Liver (tissue), 9 donors: Measurements from ENCODE around the gene UNC5A. TPM values are rescaled to one million over a fixed set of nuclear protein-coding genes. Genes with fewer than 3 reads are reported as not detected.

Experiments used
- DNase-seq: peaks from one replicate; pipeline ENCODE4 v3.0.0-alpha.2; 2017; ENCODE audit warnings: low spot score
- H3K27ac ChIP-seq, 2 donors: one replicate each; pipeline ENCODE4 v1.7.0; 2013; ENCODE audit warnings: inconsistent platforms in 2 of 2, low read length in 2 of 2, control low read depth in 1 of 2, low read depth in 1 of 2, mild to moderate bottlenecking in 1 of 2
- H3K27me3 ChIP-seq, 4 donors: one replicate each; pipeline versions ENCODE4 v1.6.1 to v1.7.0; 2013; ENCODE audit warnings: low read length in 3 of 4, inconsistent platforms in 1 of 4, mild to moderate bottlenecking in 1 of 4, moderate library complexity in 1 of 4; ENCODE audit not compliant: control insufficient read depth in 4 of 4, insufficient read depth in 4 of 4
- H3K36me3 ChIP-seq, 4 donors: one replicate each; pipeline versions ENCODE4 v1.6.1 to v1.7.0; 2013; ENCODE audit warnings: low read length in 3 of 4, mild to moderate bottlenecking in 3 of 4, low read depth in 1 of 4, moderate library complexity in 1 of 4; ENCODE audit not compliant: control insufficient read depth in 4 of 4, insufficient read depth in 3 of 4
- H3K4me1 ChIP-seq, 4 donors: one replicate each; pipeline versions ENCODE4 v1.6.1 to v1.7.0; 2013; ENCODE audit warnings: low read length in 3 of 4, mild to moderate bottlenecking in 3 of 4, moderate library complexity in 1 of 4; ENCODE audit not compliant: control insufficient read depth in 4 of 4, insufficient read depth in 4 of 4
- H3K4me3 ChIP-seq, 3 donors: one replicate each; pipeline versions ENCODE4 v1.6.1 to v1.7.0; 2013; ENCODE audit warnings: low read length in 3 of 3, control low read depth in 1 of 3, low read depth in 1 of 3, mild to moderate bottlenecking in 1 of 3
- H3K9ac ChIP-seq, 2 donors: one replicate each; pipeline ENCODE4 v1.7.0; 2013; ENCODE audit warnings: low read length in 2 of 2, mild to moderate bottlenecking in 2 of 2, moderate library complexity in 2 of 2, control low read depth in 1 of 2, low read depth in 1 of 2
- H3K9me3 ChIP-seq, 4 donors: one replicate each; pipeline versions ENCODE4 v1.6.1 to v1.7.0; 2013; ENCODE audit warnings: low read length in 3 of 4; ENCODE audit not compliant: control insufficient read depth in 4 of 4
- EGR1 ChIP-seq, 2 donors: IDR thresholded peaks; 2 replicates each; pipeline ENCODE4 v1.6.1; 2016 to 2018; ENCODE audit warnings: antibody characterized with exemption in 2 of 2, low read depth in 2 of 2
- FOXA1 ChIP-seq: IDR thresholded peaks from 2 replicates; pipeline ENCODE4 v1.6.1; 2016; ENCODE audit warnings: antibody characterized with exemption
- FOXA2 ChIP-seq: IDR thresholded peaks from 2 replicates; pipeline ENCODE4 v1.6.1; 2016; ENCODE audit warnings: antibody characterized with exemption
- GABPA ChIP-seq, 2 donors: IDR thresholded peaks in 1 of 2; conservative IDR thresholded peaks in 1 of 2; 2 replicates each; pipeline ENCODE4 v1.6.1; 2016; ENCODE audit warnings: antibody characterized with exemption in 2 of 2, mild to moderate bottlenecking in 1 of 2, moderate library complexity in 1 of 2
- HNF4A ChIP-seq, 2 donors: conservative IDR thresholded peaks; 2 replicates each; pipeline ENCODE4 v1.6.1; 2016; ENCODE audit warnings: antibody characterized with exemption in 2 of 2, mild to moderate bottlenecking in 2 of 2
- HNF4G ChIP-seq: IDR thresholded peaks from 2 replicates; pipeline ENCODE4 v1.6.1; 2016; ENCODE audit warnings: antibody characterized with exemption
- JUND ChIP-seq, 2 donors: IDR thresholded peaks; 2 replicates each; pipeline ENCODE4 v1.6.1; 2016; ENCODE audit warnings: antibody characterized with exemption in 2 of 2
- NR2F2 ChIP-seq: IDR thresholded peaks from 2 replicates; pipeline ENCODE4 v1.6.1; 2016; ENCODE audit warnings: antibody characterized with exemption
- RAD21 ChIP-seq, 2 donors: IDR thresholded peaks; 2 replicates each; pipeline ENCODE4 v1.6.1; 2016; ENCODE audit warnings: antibody characterized with exemption in 2 of 2, mild to moderate bottlenecking in 2 of 2
- RXRA ChIP-seq, 2 donors: IDR thresholded peaks; 2 replicates each; pipeline ENCODE4 v1.6.1; 2017 to 2018; ENCODE audit warnings: antibody characterized with exemption in 2 of 2, mild to moderate bottlenecking in 1 of 2
- SP1 ChIP-seq: IDR thresholded peaks from 2 replicates; pipeline ENCODE4 v1.6.1; 2018; ENCODE audit warnings: antibody characterized with exemption, mild to moderate bottlenecking
- TAF1 ChIP-seq: conservative IDR thresholded peaks from 2 replicates; pipeline ENCODE4 v1.6.1; 2016; ENCODE audit warnings: antibody characterized with exemption, mild to moderate bottlenecking
- YY1 ChIP-seq: IDR thresholded peaks from 2 replicates; pipeline ENCODE4 v1.6.1; 2016; ENCODE audit warnings: antibody characterized with exemption, mild to moderate bottlenecking
- WGBS: extraction: QIAGEN DNeasy Blood & Tissue Kit; methylation state at CpG from one replicate; pipeline ENCODE4 v1.1.7; 2013; 5-methylcytosine and 5-hydroxymethylcytosine counted together
- polyA plus RNA-seq, 2 donors: library from polyadenylated mRNA; stranded (reverse) in 1 of 2; unstranded in 1 of 2; fragments of 200-250 nt in 1 of 2; fragments of >200 nt in 1 of 2; fragmentation: Nextera tagmentation in 1 of 2; extraction: Ambion mirVana in 1 of 2; gene quantifications; one replicate each; pipeline versions ENCODE4 v1.2.1 to v1.2.3, GENCODE V29; 2013 to 2015
- total RNA-seq, 2 donors: library from RNA; depleted of rRNA; stranded (reverse); fragments of >200 nt; gene quantifications; one replicate each; pipeline ENCODE4 v1.2.3, GENCODE V29; 2014
- TF ChIP-seq, protein P1 (sequence below): IDR thresholded peaks from 2 replicates; pipeline ENCODE4 v1.6.1; 2016; ENCODE audit warnings: antibody characterized with exemption
- TF ChIP-seq, protein P2 (sequence below): IDR thresholded peaks from 2 replicates; pipeline ENCODE4 v1.6.1; 2016; ENCODE audit warnings: antibody characterized with exemption, mild to moderate bottlenecking
- TF ChIP-seq, protein P3 (sequence below): IDR thresholded peaks from 2 replicates; pipeline ENCODE4 v1.6.1; 2016; ENCODE audit warnings: antibody characterized with exemption
- TF ChIP-seq, protein P4 (sequence below): IDR thresholded peaks from 2 replicates; pipeline ENCODE4 v1.6.1; 2016; ENCODE audit warnings: antibody characterized with exemption
- TF ChIP-seq, protein P5 (sequence below): fragments of 150-350 bp; IDR thresholded peaks from 2 replicates; pipeline ENCODE4 v1.5.1; 2017; ENCODE audit warnings: improper control_type of control experiment, low read depth, low read length; ENCODE audit not compliant: missing input control
- donor health status: healthy.
- donor health status: healthy.
- donor health status: healthy.
- donor health status: healthy.
- donor health status: healthy.

Gene UNC5A
- total RNA-seq (under 1 TPM in 1 of 2 donors, not detected in 1; under 0.01 TPM), polyA plus RNA-seq (under 1 TPM; 0.03 to 0.07 TPM)

DNA sequence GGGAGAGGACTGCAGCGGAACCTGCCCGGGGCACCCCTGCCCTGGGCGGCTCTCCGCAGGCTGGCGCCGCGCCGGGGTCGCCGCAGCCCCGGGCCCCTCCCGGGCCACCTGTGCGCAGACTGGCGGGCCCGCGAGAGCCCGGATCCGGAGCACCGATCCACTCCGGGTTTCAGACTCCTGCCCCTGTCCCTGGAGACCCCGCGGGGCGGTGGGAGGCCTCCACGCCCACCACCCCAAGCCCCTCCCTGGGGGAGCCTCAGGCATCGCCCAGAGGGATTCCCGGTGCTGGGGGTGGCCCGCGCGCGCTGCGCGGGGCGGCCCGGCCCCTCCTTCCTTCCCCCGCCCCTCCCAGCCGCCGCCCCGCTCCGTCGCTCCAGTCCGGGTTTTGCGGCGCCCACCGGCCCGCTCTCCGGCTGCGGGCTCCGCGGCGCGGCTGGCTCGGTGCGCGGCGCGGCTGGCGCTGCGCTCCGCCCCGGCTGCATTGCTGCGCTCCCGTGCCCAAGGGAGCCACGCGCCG lies at the start of gene UNC5A:
Gene UNC5A, plus strand, starts transcription at position 479 of the 517 bp plus-strand sequence. CDS start 192 bp downstream, outside the sequence.
- Histone ChIP-seq H3K27me3 (peaks cover 2 to 15% (median 8%) of the 10 kb centered on the region in 4 donors), H3K9ac (no peak within 1 kb of the TSS), H3K4me3 (peak within 1 kb of the TSS in 1 of 3 donors; percentile 41), H3K27ac (no peak within 1 kb of the TSS), H3K36me3 (no peaks in the 10 kb centered on the region), H3K4me1 (peaks cover 7 to 23% (median 14%) of the 10 kb centered on the region in 4 donors), H3K9me3 (no peaks in the 10 kb centered on the region)
- DNase-seq, result peak; percentile 52
- WGBS, result 1% methylated on average over 65 of the region's 65 CpGs
- TF ChIP-seq FOXA1 (no peak), NR2F2 (no peak), GABPA (IDR thresholded peaks at IDR 0.05 in 1 of 2, conservative IDR thresholded peaks at IDR 0.05 in 1 of 2) (no peak), TAF1 (no peak), SP1 (no peak), RXRA (IDR thresholded peaks at IDR 0.05) (no peak), EGR1 (IDR thresholded peaks at IDR 0.05; ENCODE audit: low read depth in 2 of 2) (no peak), YY1 (no peak), HNF4G (no peak), JUND (IDR thresholded peaks at IDR 0.05) (no peak), RAD21 (IDR thresholded peaks at IDR 0.05) (no peak), HNF4A (conservative IDR thresholded peaks at IDR 0.05) (no peak), FOXA2 (no peak)
- TF ChIP-seq, protein P1, sequence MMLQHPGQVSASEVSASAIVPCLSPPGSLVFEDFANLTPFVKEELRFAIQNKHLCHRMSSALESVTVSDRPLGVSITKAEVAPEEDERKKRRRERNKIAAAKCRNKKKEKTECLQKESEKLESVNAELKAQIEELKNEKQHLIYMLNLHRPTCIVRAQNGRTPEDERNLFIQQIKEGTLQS, result no peak
- TF ChIP-seq, protein P2, sequence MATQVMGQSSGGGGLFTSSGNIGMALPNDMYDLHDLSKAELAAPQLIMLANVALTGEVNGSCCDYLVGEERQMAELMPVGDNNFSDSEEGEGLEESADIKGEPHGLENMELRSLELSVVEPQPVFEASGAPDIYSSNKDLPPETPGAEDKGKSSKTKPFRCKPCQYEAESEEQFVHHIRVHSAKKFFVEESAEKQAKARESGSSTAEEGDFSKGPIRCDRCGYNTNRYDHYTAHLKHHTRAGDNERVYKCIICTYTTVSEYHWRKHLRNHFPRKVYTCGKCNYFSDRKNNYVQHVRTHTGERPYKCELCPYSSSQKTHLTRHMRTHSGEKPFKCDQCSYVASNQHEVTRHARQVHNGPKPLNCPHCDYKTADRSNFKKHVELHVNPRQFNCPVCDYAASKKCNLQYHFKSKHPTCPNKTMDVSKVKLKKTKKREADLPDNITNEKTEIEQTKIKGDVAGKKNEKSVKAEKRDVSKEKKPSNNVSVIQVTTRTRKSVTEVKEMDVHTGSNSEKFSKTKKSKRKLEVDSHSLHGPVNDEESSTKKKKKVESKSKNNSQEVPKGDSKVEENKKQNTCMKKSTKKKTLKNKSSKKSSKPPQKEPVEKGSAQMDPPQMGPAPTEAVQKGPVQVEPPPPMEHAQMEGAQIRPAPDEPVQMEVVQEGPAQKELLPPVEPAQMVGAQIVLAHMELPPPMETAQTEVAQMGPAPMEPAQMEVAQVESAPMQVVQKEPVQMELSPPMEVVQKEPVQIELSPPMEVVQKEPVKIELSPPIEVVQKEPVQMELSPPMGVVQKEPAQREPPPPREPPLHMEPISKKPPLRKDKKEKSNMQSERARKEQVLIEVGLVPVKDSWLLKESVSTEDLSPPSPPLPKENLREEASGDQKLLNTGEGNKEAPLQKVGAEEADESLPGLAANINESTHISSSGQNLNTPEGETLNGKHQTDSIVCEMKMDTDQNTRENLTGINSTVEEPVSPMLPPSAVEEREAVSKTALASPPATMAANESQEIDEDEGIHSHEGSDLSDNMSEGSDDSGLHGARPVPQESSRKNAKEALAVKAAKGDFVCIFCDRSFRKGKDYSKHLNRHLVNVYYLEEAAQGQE, result no peak
- TF ChIP-seq, protein P3, sequence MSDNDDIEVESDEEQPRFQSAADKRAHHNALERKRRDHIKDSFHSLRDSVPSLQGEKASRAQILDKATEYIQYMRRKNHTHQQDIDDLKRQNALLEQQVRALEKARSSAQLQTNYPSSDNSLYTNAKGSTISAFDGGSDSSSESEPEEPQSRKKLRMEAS, result no peak
- TF ChIP-seq, protein P4, sequence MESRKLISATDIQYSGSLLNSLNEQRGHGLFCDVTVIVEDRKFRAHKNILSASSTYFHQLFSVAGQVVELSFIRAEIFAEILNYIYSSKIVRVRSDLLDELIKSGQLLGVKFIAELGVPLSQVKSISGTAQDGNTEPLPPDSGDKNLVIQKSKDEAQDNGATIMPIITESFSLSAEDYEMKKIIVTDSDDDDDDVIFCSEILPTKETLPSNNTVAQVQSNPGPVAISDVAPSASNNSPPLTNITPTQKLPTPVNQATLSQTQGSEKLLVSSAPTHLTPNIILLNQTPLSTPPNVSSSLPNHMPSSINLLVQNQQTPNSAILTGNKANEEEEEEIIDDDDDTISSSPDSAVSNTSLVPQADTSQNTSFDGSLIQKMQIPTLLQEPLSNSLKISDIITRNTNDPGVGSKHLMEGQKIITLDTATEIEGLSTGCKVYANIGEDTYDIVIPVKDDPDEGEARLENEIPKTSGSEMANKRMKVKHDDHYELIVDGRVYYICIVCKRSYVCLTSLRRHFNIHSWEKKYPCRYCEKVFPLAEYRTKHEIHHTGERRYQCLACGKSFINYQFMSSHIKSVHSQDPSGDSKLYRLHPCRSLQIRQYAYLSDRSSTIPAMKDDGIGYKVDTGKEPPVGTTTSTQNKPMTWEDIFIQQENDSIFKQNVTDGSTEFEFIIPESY, result no peak
- TF ChIP-seq, protein P5, sequence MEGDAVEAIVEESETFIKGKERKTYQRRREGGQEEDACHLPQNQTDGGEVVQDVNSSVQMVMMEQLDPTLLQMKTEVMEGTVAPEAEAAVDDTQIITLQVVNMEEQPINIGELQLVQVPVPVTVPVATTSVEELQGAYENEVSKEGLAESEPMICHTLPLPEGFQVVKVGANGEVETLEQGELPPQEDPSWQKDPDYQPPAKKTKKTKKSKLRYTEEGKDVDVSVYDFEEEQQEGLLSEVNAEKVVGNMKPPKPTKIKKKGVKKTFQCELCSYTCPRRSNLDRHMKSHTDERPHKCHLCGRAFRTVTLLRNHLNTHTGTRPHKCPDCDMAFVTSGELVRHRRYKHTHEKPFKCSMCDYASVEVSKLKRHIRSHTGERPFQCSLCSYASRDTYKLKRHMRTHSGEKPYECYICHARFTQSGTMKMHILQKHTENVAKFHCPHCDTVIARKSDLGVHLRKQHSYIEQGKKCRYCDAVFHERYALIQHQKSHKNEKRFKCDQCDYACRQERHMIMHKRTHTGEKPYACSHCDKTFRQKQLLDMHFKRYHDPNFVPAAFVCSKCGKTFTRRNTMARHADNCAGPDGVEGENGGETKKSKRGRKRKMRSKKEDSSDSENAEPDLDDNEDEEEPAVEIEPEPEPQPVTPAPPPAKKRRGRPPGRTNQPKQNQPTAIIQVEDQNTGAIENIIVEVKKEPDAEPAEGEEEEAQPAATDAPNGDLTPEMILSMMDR, result no peak
